ENCODE measurements around the gene NXPH4. TPM values are rescaled to one million over a fixed set of nuclear protein-coding genes. Genes with fewer than 3 reads are reported as not detected.

Gene NXPH4
- total RNA-seq, 1 experiment from 2014 or later = 4.8 TPM

GRCh38 chr12:57179331-57180086, 37.1 kb upstream of the NXPH4 start:
- POLR2A ChIA-PET (ENCODE audit: low non-redundant PET) = no interaction called here

DNA sequence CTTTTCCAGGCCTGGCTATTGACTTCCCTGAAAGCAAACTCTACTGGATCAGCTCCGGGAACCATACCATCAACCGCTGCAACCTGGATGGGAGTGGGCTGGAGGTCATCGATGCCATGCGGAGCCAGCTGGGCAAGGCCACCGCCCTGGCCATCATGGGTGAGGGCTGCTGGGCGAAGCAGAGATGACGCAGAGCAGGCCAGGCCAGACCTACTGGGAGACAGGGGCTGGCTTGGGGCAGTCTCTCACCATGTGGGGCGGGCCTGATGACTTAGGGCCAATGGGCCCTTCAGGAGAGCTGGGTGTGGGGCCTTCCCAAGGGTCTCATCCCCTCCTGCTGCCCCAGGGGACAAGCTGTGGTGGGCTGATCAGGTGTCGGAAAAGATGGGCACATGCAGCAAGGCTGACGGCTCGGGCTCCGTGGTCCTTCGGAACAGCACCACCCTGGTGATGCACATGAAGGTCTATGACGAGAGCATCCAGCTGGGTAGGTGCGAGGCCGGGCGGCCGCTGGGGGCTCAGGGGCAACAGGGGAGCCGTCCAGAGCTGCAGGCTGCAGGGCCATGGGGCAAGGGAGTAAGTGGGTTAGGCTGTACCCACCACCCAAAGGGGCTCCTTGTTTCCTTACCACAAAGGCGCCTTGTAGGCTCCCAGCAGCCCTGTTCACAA, 36.1 kb upstream of the NXPH4 start:
- H3K36me3 ChIP-seq (ENCODE audit: insufficient read depth, low read length, poor library complexity, severe bottlenecking) = peaks cover 13% of the 10 kb centered on the region
- no peak overlapping the region for H3K27ac ChIP-seq (ENCODE audit: low read depth, low read length, poor library complexity, severe bottlenecking)
- no peak for DNase-seq (ENCODE audit: low spot score)
- H3K27me3 ChIP-seq (replicated peaks; ENCODE audit: insufficient read depth, low read depth, low read length, poor library complexity) = no peaks in the 10 kb centered on the region
- ChIA-PET POLR2A (ENCODE audit: low non-redundant PET) (no interaction called here), CTCF (no interaction called here)
- no peaks in the 10 kb centered on the region for H3K9me3 ChIP-seq (ENCODE audit: low read depth, low read length, poor library complexity, severe bottlenecking)
- TF ChIP-seq EZH2 (IDR thresholded peaks at IDR 0.05; ENCODE audit: borderline replicate concordance, low read depth, low read length, poor library complexity, severe bottlenecking) = no peak
- TF ChIP-seq, protein P1, sequence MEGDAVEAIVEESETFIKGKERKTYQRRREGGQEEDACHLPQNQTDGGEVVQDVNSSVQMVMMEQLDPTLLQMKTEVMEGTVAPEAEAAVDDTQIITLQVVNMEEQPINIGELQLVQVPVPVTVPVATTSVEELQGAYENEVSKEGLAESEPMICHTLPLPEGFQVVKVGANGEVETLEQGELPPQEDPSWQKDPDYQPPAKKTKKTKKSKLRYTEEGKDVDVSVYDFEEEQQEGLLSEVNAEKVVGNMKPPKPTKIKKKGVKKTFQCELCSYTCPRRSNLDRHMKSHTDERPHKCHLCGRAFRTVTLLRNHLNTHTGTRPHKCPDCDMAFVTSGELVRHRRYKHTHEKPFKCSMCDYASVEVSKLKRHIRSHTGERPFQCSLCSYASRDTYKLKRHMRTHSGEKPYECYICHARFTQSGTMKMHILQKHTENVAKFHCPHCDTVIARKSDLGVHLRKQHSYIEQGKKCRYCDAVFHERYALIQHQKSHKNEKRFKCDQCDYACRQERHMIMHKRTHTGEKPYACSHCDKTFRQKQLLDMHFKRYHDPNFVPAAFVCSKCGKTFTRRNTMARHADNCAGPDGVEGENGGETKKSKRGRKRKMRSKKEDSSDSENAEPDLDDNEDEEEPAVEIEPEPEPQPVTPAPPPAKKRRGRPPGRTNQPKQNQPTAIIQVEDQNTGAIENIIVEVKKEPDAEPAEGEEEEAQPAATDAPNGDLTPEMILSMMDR (conservative IDR thresholded peaks at IDR 0.05; ENCODE audit: low read depth, low read length) = no peak
- no peaks in the 10 kb centered on the region for H3K4me1 ChIP-seq (ENCODE audit: insufficient read depth, low read length, poor library complexity, severe bottlenecking)
- no peak overlapping the region for H3K4me3 ChIP-seq (ENCODE audit: low read depth, low read length, poor library complexity, severe bottlenecking)
- no TSS peak for BruUV-seq (replicated peaks)
- intact Hi-C loops (cut with micrococcal nuclease; ENCODE audit: unreplicated experiment) = loop anchor here (5.0 to 10.0 kb wide), 2 partner anchors 173 to 426 kb away; partner anchors contain the start of genes PRIM1 and ZBTB39

More at GRCh38 chr12:57179331-57180086, 37.1 kb upstream of the NXPH4 start:
- no peak for DNase-seq (ENCODE audit: low spot score)
- Histone ChIP-seq H3K4me3 (ENCODE audit: low read depth, low read length, poor library complexity, severe bottlenecking) (no peak overlapping the region), H3K4me1 (ENCODE audit: insufficient read depth, low read length, poor library complexity, severe bottlenecking) (no peaks in the 10 kb centered on the region), H3K27me3 (replicated peaks; ENCODE audit: insufficient read depth, low read depth, low read length, poor library complexity) (no peaks in the 10 kb centered on the region), H3K36me3 (ENCODE audit: insufficient read depth, low read length, poor library complexity, severe bottlenecking) (peaks cover 13% of the 10 kb centered on the region), H3K27ac (ENCODE audit: low read depth, low read length, poor library complexity, severe bottlenecking) (no peak overlapping the region), H3K9me3 (ENCODE audit: low read depth, low read length, poor library complexity, severe bottlenecking) (no peaks in the 10 kb centered on the region)
- CTCF ChIA-PET = no interaction called here
- no TSS peak for BruUV-seq (replicated peaks)
- intact Hi-C loops (cut with micrococcal nuclease; ENCODE audit: unreplicated experiment) = loop anchor here (5.0 to 10.0 kb wide), 2 partner anchors 172 to 425 kb away; partner anchors contain the start of genes PRIM1 and ZBTB39
- TF ChIP-seq, protein P1 (conservative IDR thresholded peaks at IDR 0.05; ENCODE audit: low read depth, low read length) = no peak
- TF ChIP-seq EZH2 (IDR thresholded peaks at IDR 0.05; ENCODE audit: borderline replicate concordance, low read depth, low read length, poor library complexity, severe bottlenecking) = no peak

- H3K27ac ChIP-seq (ENCODE audit: low read depth, low read length, poor library complexity, severe bottlenecking) = no peak overlapping the region
- BruUV-seq (replicated peaks) = no TSS peak
- no peak for DNase-seq (ENCODE audit: low spot score)
- POLR2A ChIA-PET (ENCODE audit: low non-redundant PET) = no interaction called here
- intact Hi-C loops (cut with micrococcal nuclease; ENCODE audit: unreplicated experiment) = loop anchor here (5.0 to 10.0 kb wide), 2 partner anchors 174 to 426 kb away; partner anchors contain the start of genes PRIM1 and ZBTB39
- TF ChIP-seq, protein P1 (conservative IDR thresholded peaks at IDR 0.05; ENCODE audit: low read depth, low read length) = no peak
- TF ChIP-seq EZH2 (IDR thresholded peaks at IDR 0.05; ENCODE audit: borderline replicate concordance, low read depth, low read length, poor library complexity, severe bottlenecking) = no peak
- H3K4me1 ChIP-seq (ENCODE audit: insufficient read depth, low read length, poor library complexity, severe bottlenecking) = no peaks in the 10 kb centered on the region
- CTCF ChIA-PET = no interaction called here
- no peak overlapping the region for H3K4me3 ChIP-seq (ENCODE audit: low read depth, low read length, poor library complexity, severe bottlenecking)
- H3K36me3 ChIP-seq (ENCODE audit: insufficient read depth, low read length, poor library complexity, severe bottlenecking) = peaks cover 14% of the 10 kb centered on the region
- no peaks in the 10 kb centered on the region for H3K27me3 ChIP-seq (replicated peaks; ENCODE audit: insufficient read depth, low read depth, low read length, poor library complexity)
- no peaks in the 10 kb centered on the region for H3K9me3 ChIP-seq (ENCODE audit: low read depth, low read length, poor library complexity, severe bottlenecking)
Observed at GRCh38 chr12:57181072-57181471, 35.5 kb upstream of the NXPH4 start.

Data from A673 (cell line).